Activated CD4-positive, alpha-beta memory T cell treated with anti-CD3 and anti-CD28 coated beads for 36 hours (primary cell): Measurements from ENCODE around the gene RGP1. TPM values are rescaled to one million over a fixed set of nuclear protein-coding genes. Genes with fewer than 3 reads are reported as not detected.

ENCODE experiments used
- CTCF ChIA-PET: fragments of 350-600 bp; sonication (Branson Sonifier 250); formaldehyde crosslinking; loops from one replicate; lab custom pipeline; 2021; ENCODE audit warnings: antibody characterized with exemption, inconsistent platforms; lab: Charles Lee
- POLR2A ChIA-PET: fragments of 350-600 bp; sonication (Branson Sonifier 250); formaldehyde crosslinking; loops from one replicate; lab custom pipeline; 2021; ENCODE audit warnings: antibody characterized with exemption; lab: Charles Lee
- DNase-seq: peaks from one replicate; pipeline ENCODE4 v3.0.0-alpha.2; 2020
- H3K27ac Mint-ChIP-seq: one replicate; pipeline ENCODE4 v1.8.0; 2021; ENCODE audit warnings: mixed read lengths
- H3K27me3 Mint-ChIP-seq: one replicate; pipeline ENCODE4 v1.8.0; 2021; ENCODE audit warnings: mixed read lengths
- H3K36me3 Mint-ChIP-seq: one replicate; pipeline ENCODE4 v1.8.0; 2021; ENCODE audit warnings: mixed read lengths
- H3K4me1 Mint-ChIP-seq: one replicate; pipeline ENCODE4 v1.8.0; 2021; ENCODE audit warnings: low read depth, mixed read lengths
- H3K4me3 Mint-ChIP-seq: one replicate; pipeline ENCODE4 v1.8.0; 2021; ENCODE audit warnings: mild to moderate bottlenecking, mixed read lengths
- H3K9me3 Mint-ChIP-seq: one replicate; pipeline ENCODE4 v1.8.0; 2021; ENCODE audit warnings: mixed read lengths
- intact Hi-C: fragments of 100-400 bp; cut with micrococcal nuclease; formaldehyde crosslinking; loops from one replicate; pipeline ENCODE4 v1.15.1; 2023
- total RNA-seq, 2 experiments: library from RNA; stranded (reverse); gene quantifications; one replicate each; pipeline ENCODE4 v1.2.3, GENCODE V29; 2021

Gene RGP1
- total RNA-seq, 2 experiments from 2014 or later, result 17.4 to 18.0 TPM

GRCh38 chr9:35757226-35757891, 8.3 kb downstream of the RGP1 start:
- Mint-ChIP-seq H3K9me3 (no peaks in the 10 kb centered on the region), H3K27ac (peak overlapping the region; percentile 95), H3K4me3 (peak overlapping the region; percentile 96), H3K4me1 (peaks cover 37% of the 10 kb centered on the region), H3K36me3 (peaks cover 10% of the 10 kb centered on the region), H3K27me3 (no peaks in the 10 kb centered on the region)
- POLR2A ChIA-PET, result interaction anchor here (0.8 to 2.0 kb wide), 5 partner anchors 8 to 99 kb away, joined by 3 to 13 read pairs (median 4); partner anchors contain the start of genes CCDC107, CREB3, RMRP and TLN1
- intact Hi-C loops, result loop anchor here (1.0 to 2.0 kb wide), 2 partner anchors 8 to 25 kb away; partner anchors contain the start of genes CREB3, GBA2, RGP1 and TLN1
- CTCF ChIA-PET, result interaction anchor here (0.6 to 2.1 kb wide), 17 partner anchors 9 to 142 kb away, joined by 3 to 24 read pairs (median 6); partner anchors contain the start of genes CREB3, SPAG8 and TLN1
- peak; percentile 44 for DNase-seq

- ChIA-PET CTCF (interaction anchor here (1.3 kb wide), 1 partner anchor 10 kb away, joined by 4 read pairs; no protein-coding TSS in a partner anchor), POLR2A (interaction anchor here (1.1 to 1.4 kb wide), 2 partner anchors 8 to 16 kb away, joined by 4 read pairs; no protein-coding TSS in a partner anchor)
- no peaks in the 10 kb centered on the region for H3K27me3 Mint-ChIP-seq
- no peak for DNase-seq
- intact Hi-C loops, result loop anchor here (1.0 to 2.0 kb wide), 3 partner anchors 9 to 57 kb away; partner anchors contain the start of genes CREB3, GBA2, HINT2 and RGP1
- peak overlapping the region; percentile 96 for H3K4me3 Mint-ChIP-seq
- peaks cover 37% of the 10 kb centered on the region for H3K4me1 Mint-ChIP-seq
- peaks cover 8% of the 10 kb centered on the region for H3K36me3 Mint-ChIP-seq
- H3K27ac Mint-ChIP-seq, result peak overlapping the region; percentile 60
- no peaks in the 10 kb centered on the region for H3K9me3 Mint-ChIP-seq
Measured at GRCh38 chr9:35757892-35758275, 8.8 kb downstream of the RGP1 start.

DNA sequence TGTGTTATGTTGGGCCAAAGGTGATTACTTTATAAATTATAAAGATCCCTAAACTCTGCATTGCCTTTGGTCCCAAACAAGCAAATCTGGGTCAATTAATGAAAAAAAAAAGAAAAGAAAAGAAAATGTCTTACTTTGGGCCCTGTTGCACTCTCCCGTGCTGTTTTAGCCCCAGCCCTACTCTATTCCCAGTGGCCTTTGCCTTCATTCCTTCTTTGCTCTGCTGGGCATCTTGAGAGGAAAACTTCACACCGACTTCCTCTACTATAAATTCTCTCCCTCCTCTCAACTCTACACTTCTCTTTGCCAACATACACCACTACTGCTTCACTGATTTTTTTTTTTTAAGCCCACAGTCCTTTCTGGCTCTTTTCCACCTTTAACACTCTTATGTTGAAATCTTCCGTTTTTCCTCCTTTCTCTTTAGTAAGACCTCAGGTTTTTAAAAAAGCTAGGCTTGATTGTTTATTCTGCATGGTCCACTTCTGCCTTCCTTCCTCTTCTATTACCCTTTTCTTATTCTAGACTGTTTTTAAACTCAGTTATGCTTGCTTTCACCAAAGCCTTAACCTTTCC, 9.5 kb downstream of the RGP1 start:
- peaks cover 37% of the 10 kb centered on the region for H3K4me1 Mint-ChIP-seq
- ChIA-PET CTCF (interaction anchor here (1.3 kb wide), 1 partner anchor 11 kb away, joined by 4 read pairs; no protein-coding TSS in a partner anchor), POLR2A (interaction anchor here (1.1 to 1.4 kb wide), 2 partner anchors 9 to 16 kb away, joined by 4 read pairs; no protein-coding TSS in a partner anchor)
- H3K9me3 Mint-ChIP-seq, result no peaks in the 10 kb centered on the region
- H3K4me3 Mint-ChIP-seq, result peak overlapping the region; percentile 1
- H3K27me3 Mint-ChIP-seq, result no peaks in the 10 kb centered on the region
- peaks cover 8% of the 10 kb centered on the region for H3K36me3 Mint-ChIP-seq
- no peak overlapping the region for H3K27ac Mint-ChIP-seq
- no peak for DNase-seq
- intact Hi-C loops, result loop anchor here (1.0 kb wide), 1 partner anchor 57 kb away; the partner anchor contains the start of gene HINT2

DNA sequence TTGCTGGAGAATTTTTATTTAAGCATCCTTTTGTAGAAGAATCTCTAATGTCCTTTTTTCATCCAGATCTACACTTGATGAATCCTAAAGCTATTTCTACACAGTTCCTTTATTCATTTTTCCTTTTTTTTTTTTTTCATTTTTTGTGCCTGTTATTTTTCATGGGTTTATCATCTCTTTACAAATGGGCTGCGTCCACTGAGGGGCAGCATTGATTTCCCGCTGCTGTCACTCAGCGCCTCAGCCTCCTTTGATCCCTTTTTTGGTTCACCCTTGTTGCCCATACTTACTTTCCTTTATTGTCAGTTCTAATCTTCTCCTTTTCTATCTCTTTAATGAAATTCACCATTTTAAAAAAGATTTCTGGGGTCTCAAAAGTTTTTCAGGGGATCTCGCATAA, 10.7 kb downstream of the RGP1 start:
- Mint-ChIP-seq H3K36me3 (peaks cover 8% of the 10 kb centered on the region), H3K9me3 (no peaks in the 10 kb centered on the region), H3K27ac (no peak overlapping the region), H3K4me3 (no peak overlapping the region), H3K4me1 (peaks cover 37% of the 10 kb centered on the region), H3K27me3 (no peaks in the 10 kb centered on the region)
- intact Hi-C loops, result no loop called here
- ChIA-PET POLR2A (no interaction called here), CTCF (interaction anchor here (0.6 to 1.8 kb wide), 4 partner anchors 11 to 134 kb away, joined by 3 to 6 read pairs (median 4); no protein-coding TSS in a partner anchor)
- no peak for DNase-seq

DNA sequence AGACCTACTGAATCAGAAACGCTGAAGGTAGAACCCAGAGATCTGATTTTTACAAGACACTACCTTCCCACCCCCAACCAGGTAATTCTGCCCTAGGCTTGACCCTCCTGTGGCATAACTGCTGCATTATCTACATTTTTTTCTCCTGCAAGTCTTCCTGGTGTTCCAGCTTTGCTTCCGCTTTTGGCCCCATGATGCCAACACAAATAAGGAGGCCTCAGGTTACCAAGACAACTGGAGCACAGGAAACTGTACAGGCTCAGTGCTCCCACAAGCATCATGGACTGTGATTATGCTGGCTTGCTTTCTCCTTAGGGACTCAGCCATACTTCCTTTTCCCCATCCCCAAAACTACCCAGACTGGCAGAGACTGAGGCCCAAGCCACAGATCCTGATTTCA, 11.6 kb downstream of the RGP1 start:
- Mint-ChIP-seq H3K36me3 (peaks cover 8% of the 10 kb centered on the region), H3K9me3 (no peaks in the 10 kb centered on the region), H3K4me3 (no peak overlapping the region), H3K4me1 (peaks cover 37% of the 10 kb centered on the region), H3K27me3 (no peaks in the 10 kb centered on the region), H3K27ac (no peak overlapping the region)
- no peak for DNase-seq
- POLR2A ChIA-PET, result interaction anchor here (1.0 kb wide), 1 partner anchor 12 kb away, joined by 3 read pairs; no protein-coding TSS in a partner anchor
- CTCF ChIA-PET, result interaction anchor here (1.3 to 1.9 kb wide), 6 partner anchors 12 to 122 kb away, joined by 3 to 7 read pairs (median 5); no protein-coding TSS in a partner anchor
- intact Hi-C loops, result no loop called here

DNA sequence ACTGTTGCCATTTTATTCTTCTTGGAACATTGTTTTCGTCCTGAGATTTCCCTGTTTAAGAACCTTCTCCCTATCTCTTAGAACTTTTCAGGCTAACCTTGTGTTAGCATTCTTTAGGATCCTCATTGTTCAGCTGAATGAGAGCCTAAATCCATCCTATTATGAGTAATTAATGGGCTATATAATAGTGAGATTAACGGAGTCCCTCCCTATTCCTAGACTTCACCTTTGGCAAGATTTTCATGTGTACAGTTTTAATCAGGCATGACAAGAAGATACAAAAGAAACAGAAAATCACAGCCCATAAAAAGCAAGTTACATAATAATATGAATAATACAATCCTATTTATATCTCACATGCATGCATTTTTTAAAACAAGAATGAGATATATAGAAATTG, 14.1 kb downstream of the RGP1 start:
- Mint-ChIP-seq H3K4me3 (no peak overlapping the region), H3K27ac (no peak overlapping the region), H3K9me3 (no peaks in the 10 kb centered on the region), H3K27me3 (no peaks in the 10 kb centered on the region), H3K4me1 (peaks cover 26% of the 10 kb centered on the region), H3K36me3 (peaks cover 3% of the 10 kb centered on the region)
- ChIA-PET CTCF (interaction anchor here (0.6 to 1.2 kb wide), 6 partner anchors 8 to 777 kb away, joined by 3 to 4 read pairs (median 3); partner anchors contain the start of genes GBA2 and RGP1), POLR2A (interaction anchor here (0.7 kb wide), 1 partner anchor 246 kb away, joined by 5 read pairs; no protein-coding TSS in a partner anchor)
- no peak for DNase-seq
- intact Hi-C loops, result no loop called here

- ChIA-PET CTCF (interaction anchor here (0.8 to 1.0 kb wide), 2 partner anchors 26 to 139 kb away, joined by 3 read pairs; no protein-coding TSS in a partner anchor), POLR2A (no interaction called here)
- DNase-seq, result no peak
- H3K4me3 Mint-ChIP-seq, result no peak overlapping the region
- H3K27me3 Mint-ChIP-seq, result no peaks in the 10 kb centered on the region
- peaks cover 3% of the 10 kb centered on the region for H3K36me3 Mint-ChIP-seq
- H3K4me1 Mint-ChIP-seq, result peaks cover 20% of the 10 kb centered on the region
- H3K27ac Mint-ChIP-seq, result no peak overlapping the region
- H3K9me3 Mint-ChIP-seq, result no peaks in the 10 kb centered on the region
- intact Hi-C loops, result no loop called here
Measured at GRCh38 chr9:35763803-35764202, 14.7 kb downstream of the RGP1 start.

- intact Hi-C loops, result no loop called here
- POLR2A ChIA-PET, result no interaction called here
- Mint-ChIP-seq H3K36me3 (no peaks in the 10 kb centered on the region), H3K9me3 (no peaks in the 10 kb centered on the region), H3K4me3 (no peak overlapping the region), H3K27ac (no peak overlapping the region), H3K27me3 (no peaks in the 10 kb centered on the region), H3K4me1 (peaks cover 8% of the 10 kb centered on the region)
- CTCF ChIA-PET, result interaction anchor here (1.0 kb wide), 1 partner anchor 115 kb away, joined by 4 read pairs; no protein-coding TSS in a partner anchor
- no peak for DNase-seq
Measured at GRCh38 chr9:35766997-35767396, 17.9 kb downstream of the RGP1 start.

DNA sequence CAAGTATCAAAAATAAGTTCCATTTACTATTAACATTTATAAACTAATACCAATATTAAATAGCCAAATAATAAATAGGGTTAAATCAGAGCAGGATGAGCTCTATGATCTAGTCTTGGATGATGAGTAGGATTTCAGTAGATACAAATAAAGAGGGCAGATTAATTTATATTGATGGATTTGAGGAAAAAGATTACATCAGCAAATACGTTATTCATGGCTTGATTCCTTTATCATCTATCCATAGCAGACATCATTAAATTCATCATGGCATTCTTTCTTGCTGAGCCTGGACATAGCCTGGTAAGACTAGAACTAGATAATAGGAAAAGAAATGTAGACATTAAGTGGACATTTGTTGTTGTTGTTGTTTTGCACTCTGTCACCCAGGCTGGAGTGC, 18.4 kb downstream of the RGP1 start:
- no peaks in the 10 kb centered on the region for H3K27me3 Mint-ChIP-seq
- no peak overlapping the region for H3K27ac Mint-ChIP-seq
- H3K4me3 Mint-ChIP-seq, result no peak overlapping the region
- DNase-seq, result no peak
- no peaks in the 10 kb centered on the region for H3K9me3 Mint-ChIP-seq
- peaks cover 5% of the 10 kb centered on the region for H3K4me1 Mint-ChIP-seq
- intact Hi-C loops, result no loop called here
- no peaks in the 10 kb centered on the region for H3K36me3 Mint-ChIP-seq
- ChIA-PET POLR2A (no interaction called here), CTCF (interaction anchor here (1.0 kb wide), 1 partner anchor 115 kb away, joined by 4 read pairs; no protein-coding TSS in a partner anchor)

GRCh38 chr9:35769763-35770162, 20.7 kb downstream of the RGP1 start:
- intact Hi-C loops, result no loop called here
- Mint-ChIP-seq H3K27me3 (no peaks in the 10 kb centered on the region), H3K9me3 (no peaks in the 10 kb centered on the region), H3K4me3 (no peak overlapping the region), H3K4me1 (peaks cover 5% of the 10 kb centered on the region), H3K36me3 (no peaks in the 10 kb centered on the region), H3K27ac (no peak overlapping the region)
- no peak for DNase-seq
- POLR2A ChIA-PET, result no interaction called here
- CTCF ChIA-PET, result interaction anchor here (0.7 to 1.5 kb wide), 4 partner anchors 19 to 158 kb away, joined by 3 to 4 read pairs (median 3); no protein-coding TSS in a partner anchor

DNA sequence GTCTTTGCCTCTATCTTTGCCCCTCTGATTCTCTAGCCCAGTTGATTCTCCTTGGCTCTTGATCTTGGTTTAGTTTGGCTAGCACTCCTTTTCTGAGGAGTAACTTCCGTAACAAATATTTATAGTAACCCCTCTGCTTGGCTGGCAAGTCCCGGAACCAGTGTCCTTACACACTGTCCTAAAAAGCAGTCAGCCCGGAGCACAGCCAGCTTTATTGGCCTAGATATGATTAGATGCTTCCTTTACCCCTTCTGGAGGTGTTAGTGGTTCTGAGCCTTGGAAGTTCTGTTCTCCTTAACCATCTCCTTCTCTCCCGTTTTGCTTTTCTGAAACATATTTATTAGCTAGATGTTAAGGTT, 22.0 kb downstream of the RGP1 start:
- Mint-ChIP-seq H3K9me3 (no peaks in the 10 kb centered on the region), H3K4me1 (peaks cover 4% of the 10 kb centered on the region), H3K4me3 (no peak overlapping the region), H3K27me3 (no peaks in the 10 kb centered on the region), H3K36me3 (no peaks in the 10 kb centered on the region), H3K27ac (no peak overlapping the region)
- CTCF ChIA-PET, result interaction anchor here (0.6 to 1.2 kb wide), 5 partner anchors 8 to 111 kb away, joined by 3 to 7 read pairs (median 3); no protein-coding TSS in a partner anchor
- DNase-seq, result no peak
- POLR2A ChIA-PET, result no interaction called here
- intact Hi-C loops, result no loop called here
